Umbilical cord (tissue), 2 donors: ENCODE results near the gene MYO1E. TPM values are rescaled to one million over a fixed set of nuclear protein-coding genes. Genes with fewer than 3 reads are reported as not detected.
"Not testable (repeated sequence)": the region's sequence is repeated elsewhere in the genome, so short reads cannot be mapped to it uniquely, and the experiment has no call there.

Experiments used
- DNase-seq: peaks from one replicate; pipeline ENCODE4 v3.0.0-alpha.2; 2015; ENCODE audit warnings: low spot score
- total RNA-seq: library from RNA; depleted of rRNA; stranded (reverse); fragments of >200 nt; gene quantifications from one replicate; pipeline ENCODE4 v1.2.3, GENCODE V29; 2014; ENCODE audit warnings: low replicate concordance; ENCODE audit not compliant: insufficient read depth

The MYO1E gene
- total RNA-seq, 1 donor from 2014 or later = 103 TPM

- DNase-seq = no peak
Observed at GRCh38 chr15:59166601-59167265, 205.9 kb downstream of the MYO1E start.

GRCh38 chr15:59166166-59166565, 206.5 kb downstream of the MYO1E start:
- peak; percentile 66 for DNase-seq

GRCh38 chr15:59165726-59166125, 206.9 kb downstream of the MYO1E start:
- DNase-seq = peak; percentile 34

DNA sequence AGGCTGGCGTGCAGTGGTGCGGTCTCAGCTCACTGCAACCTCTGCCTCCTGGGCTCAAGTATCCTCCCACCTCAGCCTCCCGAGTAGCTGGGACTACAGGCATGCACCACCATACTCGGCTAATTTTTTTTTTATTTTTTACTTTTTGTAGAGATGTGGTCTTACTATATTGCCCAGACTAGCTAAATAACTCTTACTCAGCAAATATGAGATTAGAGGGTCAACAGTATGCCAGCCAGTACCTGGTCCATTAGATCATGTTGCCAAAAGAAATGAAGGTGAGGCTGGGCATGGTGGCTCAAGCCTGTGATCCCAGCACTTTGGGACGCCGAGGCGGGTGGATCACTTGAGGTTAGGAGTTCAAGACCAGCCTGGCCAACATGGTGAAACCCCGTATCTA, 210.6 kb downstream of the MYO1E start:
- not testable (repeated sequence) for DNase-seq

DNA sequence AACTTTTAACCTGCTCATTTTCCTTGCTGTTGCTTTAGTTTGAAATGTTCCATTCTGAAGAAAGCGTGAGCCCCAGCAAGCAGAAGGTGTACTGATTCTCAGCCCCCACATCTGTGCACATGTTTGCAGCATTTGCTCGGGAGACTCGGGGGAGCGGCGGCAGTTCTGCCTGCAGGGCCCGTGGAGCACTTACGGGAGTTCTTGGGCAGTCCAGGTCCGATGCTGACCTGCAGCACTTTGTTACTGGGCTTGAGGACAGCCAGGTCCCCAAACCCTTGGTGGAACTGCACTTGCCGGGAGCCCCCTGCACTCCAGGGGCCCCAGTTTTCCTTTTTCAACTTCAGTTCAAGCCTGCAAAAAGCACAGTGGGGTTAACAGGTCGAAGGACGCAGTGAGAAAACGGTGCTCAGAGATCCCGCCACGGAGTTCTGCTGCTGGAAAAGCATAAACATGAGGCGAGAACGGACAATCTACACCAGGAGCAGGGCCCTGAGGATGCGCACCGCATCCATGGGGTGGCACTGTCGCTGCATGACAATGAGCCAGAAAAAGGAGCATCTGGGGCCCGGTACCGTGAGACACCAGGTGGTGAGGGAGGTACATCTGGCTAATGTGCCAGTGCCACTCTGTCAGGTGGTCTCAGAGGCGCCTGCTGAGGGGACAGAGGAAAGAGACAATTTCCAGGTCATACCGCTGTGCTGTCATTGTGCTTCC, 211.6 kb downstream of the MYO1E start:
- no peak for DNase-seq

DNA sequence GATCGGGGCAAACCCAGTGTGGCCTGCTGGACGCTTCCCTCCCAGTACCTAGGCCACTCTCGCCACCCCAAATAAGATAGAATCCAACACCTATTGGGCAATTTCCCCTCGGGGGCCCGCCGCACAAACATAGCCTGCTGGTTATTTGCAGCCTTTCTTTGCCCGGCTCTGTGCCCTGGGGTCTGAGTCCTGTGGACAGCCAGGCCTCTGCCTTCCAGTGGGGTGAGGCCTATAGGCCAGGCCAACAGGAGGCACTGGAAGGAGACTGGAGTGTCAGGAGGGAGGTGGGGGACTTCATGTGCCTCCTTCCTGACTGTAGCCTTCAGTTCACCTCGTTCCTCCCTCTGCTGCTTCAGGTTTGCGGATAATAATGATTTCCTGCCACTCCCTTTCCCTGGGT, 213.5 kb downstream of the MYO1E start:
- no peak for DNase-seq

- no peak for DNase-seq
Observed at GRCh38 chr15:59158701-59159034, 214.0 kb downstream of the MYO1E start.

DNA sequence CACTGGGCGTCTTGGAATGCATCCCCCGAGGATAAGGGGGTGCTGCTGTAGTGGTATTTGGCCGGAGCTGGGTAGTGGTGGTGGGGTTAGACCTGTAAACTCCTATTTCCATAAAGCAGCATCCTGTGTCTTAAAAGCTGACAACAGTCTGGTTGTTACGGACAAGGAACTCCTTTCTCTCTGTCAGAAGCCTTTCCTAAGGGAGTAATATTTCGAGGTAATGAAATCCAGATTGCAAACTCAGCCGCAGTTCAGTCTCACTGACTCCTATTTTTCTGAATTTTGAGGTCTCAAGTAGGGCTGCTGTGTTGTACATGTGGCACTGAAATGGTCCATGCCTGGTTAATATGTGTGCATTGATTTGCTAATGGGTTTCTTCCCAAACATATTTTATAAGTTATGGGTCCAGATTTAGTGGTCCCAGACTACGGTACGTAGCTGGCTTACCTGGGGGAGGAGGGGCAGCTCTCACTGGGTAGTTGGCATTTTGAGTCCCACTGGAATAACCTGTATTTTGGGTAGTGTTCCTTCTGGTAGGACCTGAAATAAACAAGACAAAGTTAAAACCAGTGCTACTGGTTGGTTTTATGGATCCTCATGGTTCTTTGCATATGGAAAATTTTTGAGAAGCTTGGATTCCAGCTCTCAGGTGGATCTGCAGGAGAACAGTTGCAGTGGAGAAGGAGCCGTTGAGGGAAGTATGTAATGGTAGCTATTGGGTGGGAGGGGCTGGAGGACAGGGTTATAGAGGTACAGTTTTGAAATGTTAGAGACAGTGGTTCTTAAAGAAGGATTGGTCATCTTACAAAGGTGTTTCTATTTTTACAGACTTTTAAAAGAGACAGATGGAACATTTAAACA, 214.6 kb downstream of the MYO1E start:
- no peak for DNase-seq

- no peak for DNase-seq
Observed at GRCh38 chr15:59157396-59157795, 215.3 kb downstream of the MYO1E start.

- no peak for DNase-seq
Observed at GRCh38 chr15:59155431-59155830, 217.2 kb downstream of the MYO1E start.

DNA sequence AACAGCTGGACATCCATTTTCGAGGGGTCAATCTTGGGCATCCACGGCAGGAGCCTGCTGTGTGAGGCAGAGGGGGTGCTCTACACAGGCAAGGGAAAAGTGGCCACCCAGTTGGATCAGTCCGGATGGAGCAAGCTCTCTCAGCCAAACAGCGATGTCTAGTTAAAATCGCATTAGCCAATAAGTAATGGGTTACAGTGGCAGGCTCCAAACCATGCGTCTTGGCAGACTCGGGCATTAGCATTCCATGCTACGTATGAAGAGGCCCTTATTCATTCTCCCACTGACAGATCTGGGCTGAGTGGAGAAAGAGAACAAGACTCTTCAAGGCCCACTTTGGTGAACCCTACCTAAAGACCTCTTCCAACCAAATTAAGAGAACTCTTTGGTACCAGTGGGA, 218.4 kb downstream of the MYO1E start:
- no peak for DNase-seq

GRCh38 chr15:59153466-59153865, 219.2 kb downstream of the MYO1E start:
- no peak for DNase-seq

DNA sequence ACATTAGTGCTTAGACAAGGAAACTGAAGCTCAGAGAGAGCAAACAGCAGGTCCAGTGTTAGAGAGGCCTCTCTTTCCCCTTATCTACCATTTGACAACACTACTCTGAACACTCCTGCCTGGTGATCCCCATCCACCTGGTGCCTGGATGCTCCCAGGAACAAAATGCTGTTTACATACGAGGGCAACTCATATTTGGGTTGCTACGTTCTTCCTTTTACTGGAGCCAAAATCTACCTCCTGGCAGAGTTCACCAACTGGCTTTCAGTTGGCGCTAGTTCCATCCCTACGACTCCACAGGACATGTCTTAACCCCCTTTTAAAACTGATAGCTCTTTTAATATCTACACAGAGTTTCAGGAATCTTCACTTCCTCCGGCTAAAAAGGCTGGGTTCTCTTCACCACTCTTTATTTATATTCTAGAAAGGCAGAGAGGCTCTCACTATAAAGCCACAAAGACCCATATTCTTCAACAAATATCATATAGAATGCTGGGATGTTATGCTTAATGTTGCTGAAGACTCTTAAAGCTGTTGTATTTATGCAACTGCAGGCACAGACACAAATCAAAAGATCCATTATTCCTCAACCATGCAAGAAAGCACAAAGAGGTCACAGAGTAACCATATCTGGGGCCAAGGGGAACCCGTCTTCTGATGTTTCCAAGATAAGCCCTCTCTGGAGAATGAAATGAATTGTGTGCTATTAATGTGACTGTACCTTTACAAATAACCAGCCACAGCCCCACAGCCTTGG, 219.8 kb downstream of the MYO1E start:
- no peak for DNase-seq

DNA sequence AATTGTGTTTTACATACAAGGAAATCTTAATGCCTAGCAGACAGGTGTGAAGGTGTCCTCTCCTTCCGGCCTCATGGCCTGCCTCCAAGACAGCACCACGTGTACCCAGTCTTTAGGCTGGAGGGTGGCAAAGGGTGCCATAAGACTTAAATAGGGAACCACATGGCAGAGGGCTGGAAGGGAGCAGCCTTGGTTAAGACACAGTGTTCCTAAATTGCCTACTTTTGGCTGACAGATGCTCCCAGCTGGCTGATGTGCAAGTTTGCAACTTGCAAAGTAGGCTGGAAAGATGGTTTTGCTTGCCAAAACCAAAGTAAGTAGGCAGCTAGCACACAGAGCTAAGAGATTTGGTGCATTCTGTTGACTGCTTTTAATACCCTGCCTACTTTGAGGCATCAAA, 222.5 kb downstream of the MYO1E start:
- no peak for DNase-seq

GRCh38 chr15:59148153-59148833, 224.4 kb downstream of the MYO1E start:
- no peak for DNase-seq

- DNase-seq = no peak
Observed at GRCh38 chr15:59147666-59148065, 225.0 kb downstream of the MYO1E start.

- DNase-seq = not testable (repeated sequence)
Observed at GRCh38 chr15:59144594-59144993, 228.1 kb downstream of the MYO1E start.

GRCh38 chr15:59143281-59143680, 229.4 kb downstream of the MYO1E start:
- no peak for DNase-seq

DNA sequence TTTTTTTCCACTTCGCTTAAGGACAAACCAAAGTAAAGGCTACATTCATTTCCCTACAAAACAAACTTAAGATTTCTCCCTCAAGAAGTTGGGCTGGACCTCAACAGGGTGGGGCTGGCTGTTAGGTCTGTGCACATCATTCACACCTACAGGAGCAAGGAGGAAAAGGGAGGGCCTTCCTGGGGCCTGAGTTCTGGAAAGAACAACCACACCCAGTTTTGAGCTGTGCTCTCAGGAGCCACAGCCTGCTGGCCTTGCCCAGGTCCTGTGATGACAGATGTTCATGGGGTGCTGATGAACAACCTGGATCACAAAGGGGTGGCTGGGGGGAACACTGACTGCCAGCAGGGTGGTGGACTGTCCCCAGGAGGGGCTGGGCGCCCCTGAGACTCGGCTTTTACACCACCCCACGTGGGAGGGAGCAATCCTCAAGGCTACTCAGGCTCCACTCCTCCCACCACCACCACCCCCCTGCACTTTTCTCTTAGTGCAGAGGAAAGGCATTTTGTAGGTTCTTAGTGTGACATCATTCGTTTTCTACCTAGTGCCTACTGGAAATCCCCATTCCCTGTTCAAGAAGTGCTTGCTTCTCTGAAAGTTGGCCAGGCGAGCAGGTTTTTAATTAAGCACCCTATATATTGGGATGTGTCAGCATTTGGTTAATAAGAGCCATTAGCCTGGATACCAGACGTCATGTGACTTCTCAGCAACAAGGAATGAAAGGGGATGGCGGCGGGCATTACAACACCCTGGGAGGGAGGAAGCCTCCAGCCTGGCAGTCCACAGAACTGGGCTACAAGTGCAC, 232.0 kb downstream of the MYO1E start:
- no peak for DNase-seq

- DNase-seq = no peak
Observed at GRCh38 chr15:59138243-59138642, 234.4 kb downstream of the MYO1E start.
